NB4 (cell line): Measurements from ENCODE around the gene DAAM2.

Source experiments
- DNase-seq: peaks from one replicate; pipeline ENCODE4 v3.0.0; 2010; ENCODE audit warnings: low read depth
- H3K4me3 ChIP-seq: one replicate; pipeline ENCODE4 v1.5.1; 2011; ENCODE audit warnings: mild to moderate bottlenecking, low read depth, low read length, moderate library complexity
- CTCF ChIP-seq: IDR thresholded peaks from one replicate; pipeline ENCODE4 v1.5.1; 2012; ENCODE audit warnings: low read depth, low read length
- MAX ChIP-seq: IDR thresholded peaks from 2 replicates; pipeline ENCODE4 v1.6.1; 2011; ENCODE audit warnings: low read depth, low read length
- MYC ChIP-seq: IDR thresholded peaks from 2 replicates; pipeline ENCODE4 v1.6.1; 2011; ENCODE audit warnings: low read depth, low read length
- POLR2A ChIP-seq: IDR thresholded peaks from 2 replicates; pipeline ENCODE4 v1.6.1; 2011; ENCODE audit warnings: mild to moderate bottlenecking; ENCODE audit not compliant: insufficient read length; ENCODE audit errors: extremely low read depth

DAAM2 gene

GRCh38 chr6:39855356-39855995 is 63.3 kb downstream of the DAAM2 start:
- DNase-seq, result no peak
- no peak for TF ChIP-seq MYC
- TF ChIP-seq POLR2A, result no peak
- no peak for TF ChIP-seq CTCF
- no peak for TF ChIP-seq MAX
- H3K4me3 ChIP-seq, result no peak overlapping the region

- TF ChIP-seq MYC (no peak), CTCF (no peak), POLR2A (no peak), MAX (no peak)
- H3K4me3 ChIP-seq, result no peak overlapping the region
- no peak for DNase-seq
These were observed 66.8 kb downstream of the DAAM2 start for GRCh38 chr6:39859025-39859424.

- no peak for DNase-seq
- H3K4me3 ChIP-seq, result no peak overlapping the region
- TF ChIP-seq POLR2A (no peak), MYC (no peak)
These were observed 69.5 kb downstream of the DAAM2 start for GRCh38 chr6:39861663-39862062.

GRCh38 chr6:39865011-39865888 is 73.1 kb downstream of the DAAM2 start:
- TF ChIP-seq MYC (no peak), CTCF (peak; percentile 84)
- peak; percentile 63 for DNase-seq
- no peak overlapping the region for H3K4me3 ChIP-seq

DNA sequence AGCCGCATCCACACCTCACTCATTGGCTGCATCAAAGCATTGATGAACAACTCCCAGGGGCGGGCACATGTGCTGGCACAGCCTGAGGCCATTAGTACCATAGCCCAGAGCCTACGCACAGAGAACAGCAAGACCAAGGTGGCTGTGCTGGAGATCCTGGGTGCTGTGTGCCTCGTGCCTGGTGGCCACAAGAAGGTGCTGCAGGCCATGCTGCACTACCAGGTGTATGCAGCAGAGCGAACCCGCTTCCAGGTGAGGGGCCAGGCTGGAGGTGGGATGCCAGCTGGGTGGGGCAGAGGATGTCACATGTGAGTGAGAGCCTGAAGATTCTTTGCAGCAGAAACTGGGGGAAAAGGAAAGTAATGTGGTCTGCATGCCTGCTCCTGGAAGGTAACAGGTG is 75.4 kb downstream of the DAAM2 start:
- H3K4me3 ChIP-seq, result no peak overlapping the region
- DNase-seq, result no peak
- no peak for TF ChIP-seq MYC
- TF ChIP-seq CTCF, result no peak
- TF ChIP-seq MAX, result no peak
- no peak for TF ChIP-seq POLR2A

GRCh38 chr6:39870950-39871349 is 78.8 kb downstream of the DAAM2 start:
- no peak for TF ChIP-seq MYC
- peak; percentile 28 for TF ChIP-seq CTCF
- DNase-seq, result peak; percentile 14
- no peak overlapping the region for H3K4me3 ChIP-seq
